WTC11 (cell line): ENCODE results near the gene CTAG1A. TPM values are rescaled to one million over a fixed set of nuclear protein-coding genes. Genes with fewer than 3 reads are reported as not detected.

Experiments
- ATAC-seq: fragments of 200-7000 bp; cut with Tn5 transposase; 2 replicates; pipeline ENCODE4 v1.10.0; 2021; ENCODE audit warnings: mild to moderate bottlenecking, moderate library complexity
- CTCF ChIA-PET: fragments of 300-600 bp; sonication (Branson Sonifier 250); formaldehyde crosslinking; loops from one replicate; lab custom pipeline; 2021; ENCODE audit warnings: antibody characterized with exemption; lab: Charles Lee
- POLR2A ChIA-PET: fragments of 350-600 bp; sonication (Branson Sonifier 250); formaldehyde crosslinking; loops from one replicate; lab custom pipeline; 2021; ENCODE audit warnings: antibody characterized with exemption; lab: Charles Lee
- DNase-seq: peaks from one replicate; pipeline ENCODE4 v3.0.0; 2021; ENCODE audit warnings: low spot score
- H3K27ac Mint-ChIP-seq: 2 replicates; pipeline ENCODE4 v1.8.0; 2021; ENCODE audit warnings: mixed read lengths
- H3K27me3 Mint-ChIP-seq: 2 replicates; pipeline ENCODE4 v1.8.0; 2021; ENCODE audit warnings: low read depth, mild to moderate bottlenecking, moderate library complexity, mixed read lengths
- H3K36me3 Mint-ChIP-seq: 2 replicates; pipeline ENCODE4 v1.8.0; 2021; ENCODE audit warnings: mixed read lengths
- H3K4me1 Mint-ChIP-seq: 2 replicates; pipeline ENCODE4 v1.8.0; 2022; ENCODE audit warnings: mixed read lengths
- H3K4me3 Mint-ChIP-seq: 2 replicates; pipeline ENCODE4 v1.8.0; 2021; ENCODE audit warnings: mild to moderate bottlenecking, moderate library complexity, mixed read lengths
- H3K9me3 Mint-ChIP-seq: 2 replicates; pipeline ENCODE4 v1.8.0; 2021; ENCODE audit warnings: mixed read lengths
- CBFB ChIP-seq: sonication (generic); formaldehyde crosslinking; IDR thresholded peaks from 2 replicates; pipeline ENCODE4 v1.8.1; 2022; ENCODE audit warnings: mild to moderate bottlenecking, low read depth, missing genetic modification reagents
- CREB1 ChIP-seq: sonication (generic); formaldehyde crosslinking; IDR thresholded peaks from 2 replicates; pipeline ENCODE4 v1.8.0; 2023; ENCODE audit warnings: mild to moderate bottlenecking, missing genetic modification reagents
- CTCF ChIP-seq: fragments of 200-600 bp; IDR thresholded peaks from 2 replicates; pipeline ENCODE4 v1.8.0; 2022; ENCODE audit warnings: antibody characterized with exemption
- E2F5 ChIP-seq: sonication (generic); formaldehyde crosslinking; IDR thresholded peaks from 2 replicates; pipeline ENCODE4 v1.8.1; 2022; ENCODE audit warnings: mild to moderate bottlenecking, moderate library complexity, missing genetic modification reagents
- FOXP4 ChIP-seq: sonication (generic); formaldehyde crosslinking; IDR thresholded peaks from 2 replicates; pipeline ENCODE4 v1.8.0; 2022; ENCODE audit warnings: mild to moderate bottlenecking, missing genetic modification reagents
- NFATC4 ChIP-seq: fragments of 250-450 bp; sonication (Bioruptor Pico); IDR thresholded peaks from 2 replicates; pipeline ENCODE4 v1.9.0; 2021; ENCODE audit warnings: mild to moderate bottlenecking
- NFE2L1 ChIP-seq: sonication (generic); formaldehyde crosslinking; IDR thresholded peaks from 2 replicates; pipeline ENCODE4 v1.8.1; 2023; ENCODE audit warnings: missing genetic modification reagents
- NR3C1 ChIP-seq: sonication (generic); formaldehyde crosslinking; conservative IDR thresholded peaks from 2 replicates; pipeline ENCODE4 v1.8.1; 2023; ENCODE audit warnings: low read depth, mild to moderate bottlenecking, missing genetic modification reagents
- SMAD4 ChIP-seq: sonication (generic); formaldehyde crosslinking; IDR thresholded peaks from 2 replicates; pipeline ENCODE4 v1.8.0; 2022; ENCODE audit warnings: mild to moderate bottlenecking, missing genetic modification reagents
- USF2 ChIP-seq: sonication (generic); formaldehyde crosslinking; IDR thresholded peaks from 2 replicates; pipeline ENCODE4 v1.8.1; 2023; ENCODE audit warnings: mild to moderate bottlenecking, missing genetic modification reagents, moderate library complexity
- ZBTB43 ChIP-seq: sonication (generic); formaldehyde crosslinking; IDR thresholded peaks from 2 replicates; pipeline ENCODE4 v1.8.1; 2023; ENCODE audit warnings: mild to moderate bottlenecking, missing genetic modification reagents
- ZNF317 ChIP-seq: sonication (generic); formaldehyde crosslinking; IDR thresholded peaks from 2 replicates; pipeline ENCODE4 v1.8.1; 2023; ENCODE audit warnings: low read depth, mild to moderate bottlenecking, moderate library complexity, missing genetic modification reagents, borderline replicate concordance
- ZSCAN18 ChIP-seq: fragments of 250-450 bp; sonication (Bioruptor Pico); IDR thresholded peaks from 2 replicates; pipeline ENCODE4 v2.1.2; 2022; ENCODE audit warnings: mild to moderate bottlenecking, moderate library complexity
- total RNA-seq: library from RNA; stranded (reverse); gene quantifications from 3 replicates; pipeline ENCODE4 v1.2.3, GENCODE V29; 2021
- TF ChIP-seq, protein P1 (sequence below): sonication (generic); formaldehyde crosslinking; IDR thresholded peaks from 2 replicates; pipeline ENCODE4 v1.8.1; 2023; ENCODE audit warnings: mild to moderate bottlenecking, missing genetic modification reagents
- TF ChIP-seq, protein P2 (sequence below): fragments of 250-450 bp; sonication (Bioruptor Pico); IDR thresholded peaks from 2 replicates; pipeline ENCODE4 v1.9.0; 2021; ENCODE audit warnings: mild to moderate bottlenecking
- TF ChIP-seq, protein P3 (sequence below): fragments of 250-450 bp; sonication (Bioruptor Pico); IDR thresholded peaks from 2 replicates; pipeline ENCODE4 v1.9.0; 2021; ENCODE audit warnings: mild to moderate bottlenecking

The CTAG1A gene
- total RNA-seq, 1 experiment from 2014 or later: not detected

DNA sequence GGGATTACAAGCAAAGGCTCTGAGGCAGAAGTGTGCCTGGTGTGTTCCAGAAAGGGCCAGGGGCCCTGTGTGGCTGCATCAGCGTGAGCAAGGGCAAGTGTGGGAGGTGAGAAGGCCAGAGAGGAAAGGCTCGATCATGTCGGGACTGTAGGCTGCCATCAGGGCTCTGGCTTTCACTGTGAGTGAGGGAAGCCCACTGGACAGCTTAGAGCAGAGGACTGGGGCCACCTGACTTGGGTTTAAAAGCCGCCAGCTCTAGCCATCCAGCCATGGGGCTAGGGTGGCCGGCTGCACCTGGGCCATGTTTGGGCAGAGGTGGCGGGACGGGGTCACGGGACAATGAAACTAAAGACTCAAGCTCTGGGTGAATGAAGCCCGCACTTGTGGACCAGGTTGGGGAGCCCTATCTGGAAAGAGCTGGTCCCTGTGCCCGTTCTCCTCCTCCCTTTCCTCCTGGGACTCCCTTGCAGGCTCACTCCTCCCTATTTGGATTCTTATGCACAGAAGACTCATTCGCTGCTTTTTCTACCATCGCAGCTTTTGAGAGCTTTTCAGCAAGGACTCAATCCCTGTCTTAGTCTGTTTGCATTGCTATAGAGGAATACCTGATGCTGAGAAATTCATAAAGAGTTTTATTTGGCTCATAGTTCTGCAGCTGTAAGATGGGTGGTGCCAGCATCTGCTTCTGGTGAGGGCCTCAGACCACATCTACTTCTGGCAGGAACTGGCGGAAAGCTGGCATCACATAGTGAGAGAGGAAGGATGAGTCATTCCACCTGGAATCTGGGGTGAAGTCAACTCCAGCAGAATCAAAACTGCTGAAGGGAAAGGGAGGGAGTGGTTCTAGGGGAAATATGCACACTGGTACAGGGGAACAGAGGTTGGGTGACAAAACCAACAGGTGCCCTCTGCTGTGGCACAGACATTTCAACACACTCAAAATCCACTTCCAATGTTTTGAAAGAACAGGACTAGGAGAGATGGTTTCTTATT is 18.8 kb downstream of the CTAG1A start:
- Mint-ChIP-seq H3K4me1 (peaks cover 17% of the 10 kb centered on the region), H3K36me3 (no peaks in the 10 kb centered on the region)
- POLR2A ChIA-PET: no interaction called here
- CTCF ChIA-PET: no interaction called here
- ATAC-seq: no peak
- TF ChIP-seq USF2 (CRISPR knock-in tag) (no peak), ZBTB43 (CRISPR knock-in tag) (no peak), NFE2L1 (CRISPR knock-in tag) (no peak), FOXP4 (CRISPR knock-in tag) (no peak), ZSCAN18 (CRISPR knock-in tag) (no peak), NFATC4 (CRISPR knock-in tag) (no peak), CTCF (no peak), SMAD4 (CRISPR knock-in tag) (no peak), ZNF317 (no peak), CREB1 (CRISPR knock-in tag) (no peak), E2F5 (CRISPR knock-in tag) (no peak), NR3C1 (no peak), CBFB (CRISPR knock-in tag) (no peak)
- TF ChIP-seq, protein P1, sequence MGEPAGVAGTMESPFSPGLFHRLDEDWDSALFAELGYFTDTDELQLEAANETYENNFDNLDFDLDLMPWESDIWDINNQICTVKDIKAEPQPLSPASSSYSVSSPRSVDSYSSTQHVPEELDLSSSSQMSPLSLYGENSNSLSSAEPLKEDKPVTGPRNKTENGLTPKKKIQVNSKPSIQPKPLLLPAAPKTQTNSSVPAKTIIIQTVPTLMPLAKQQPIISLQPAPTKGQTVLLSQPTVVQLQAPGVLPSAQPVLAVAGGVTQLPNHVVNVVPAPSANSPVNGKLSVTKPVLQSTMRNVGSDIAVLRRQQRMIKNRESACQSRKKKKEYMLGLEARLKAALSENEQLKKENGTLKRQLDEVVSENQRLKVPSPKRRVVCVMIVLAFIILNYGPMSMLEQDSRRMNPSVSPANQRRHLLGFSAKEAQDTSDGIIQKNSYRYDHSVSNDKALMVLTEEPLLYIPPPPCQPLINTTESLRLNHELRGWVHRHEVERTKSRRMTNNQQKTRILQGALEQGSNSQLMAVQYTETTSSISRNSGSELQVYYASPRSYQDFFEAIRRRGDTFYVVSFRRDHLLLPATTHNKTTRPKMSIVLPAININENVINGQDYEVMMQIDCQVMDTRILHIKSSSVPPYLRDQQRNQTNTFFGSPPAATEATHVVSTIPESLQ (CRISPR knock-in tag): no peak
- TF ChIP-seq, protein P2, sequence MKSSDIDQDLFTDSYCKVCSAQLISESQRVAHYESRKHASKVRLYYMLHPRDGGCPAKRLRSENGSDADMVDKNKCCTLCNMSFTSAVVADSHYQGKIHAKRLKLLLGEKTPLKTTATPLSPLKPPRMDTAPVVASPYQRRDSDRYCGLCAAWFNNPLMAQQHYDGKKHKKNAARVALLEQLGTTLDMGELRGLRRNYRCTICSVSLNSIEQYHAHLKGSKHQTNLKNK: no peak
- TF ChIP-seq, protein P3, sequence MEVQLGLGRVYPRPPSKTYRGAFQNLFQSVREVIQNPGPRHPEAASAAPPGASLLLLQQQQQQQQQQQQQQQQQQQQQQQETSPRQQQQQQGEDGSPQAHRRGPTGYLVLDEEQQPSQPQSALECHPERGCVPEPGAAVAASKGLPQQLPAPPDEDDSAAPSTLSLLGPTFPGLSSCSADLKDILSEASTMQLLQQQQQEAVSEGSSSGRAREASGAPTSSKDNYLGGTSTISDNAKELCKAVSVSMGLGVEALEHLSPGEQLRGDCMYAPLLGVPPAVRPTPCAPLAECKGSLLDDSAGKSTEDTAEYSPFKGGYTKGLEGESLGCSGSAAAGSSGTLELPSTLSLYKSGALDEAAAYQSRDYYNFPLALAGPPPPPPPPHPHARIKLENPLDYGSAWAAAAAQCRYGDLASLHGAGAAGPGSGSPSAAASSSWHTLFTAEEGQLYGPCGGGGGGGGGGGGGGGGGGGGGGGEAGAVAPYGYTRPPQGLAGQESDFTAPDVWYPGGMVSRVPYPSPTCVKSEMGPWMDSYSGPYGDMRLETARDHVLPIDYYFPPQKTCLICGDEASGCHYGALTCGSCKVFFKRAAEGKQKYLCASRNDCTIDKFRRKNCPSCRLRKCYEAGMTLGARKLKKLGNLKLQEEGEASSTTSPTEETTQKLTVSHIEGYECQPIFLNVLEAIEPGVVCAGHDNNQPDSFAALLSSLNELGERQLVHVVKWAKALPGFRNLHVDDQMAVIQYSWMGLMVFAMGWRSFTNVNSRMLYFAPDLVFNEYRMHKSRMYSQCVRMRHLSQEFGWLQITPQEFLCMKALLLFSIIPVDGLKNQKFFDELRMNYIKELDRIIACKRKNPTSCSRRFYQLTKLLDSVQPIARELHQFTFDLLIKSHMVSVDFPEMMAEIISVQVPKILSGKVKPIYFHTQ: no peak
- TF ChIP-seq, all 79 proteins: peak for 0
- Mint-ChIP-seq H3K27me3 (no peaks in the 10 kb centered on the region; the same call in 1 of the 2 replicates), H3K4me3 (no peak overlapping the region), H3K9me3 (no peaks in the 10 kb centered on the region), H3K27ac (no peak overlapping the region)
- no peak for DNase-seq
